Body of pancreas (tissue), 4 donors: ENCODE measurements around the gene ARID1A.
A peak's percentile ranks its signal among the peaks of the same experiment; 100 is the strongest.

ENCODE experiments used
- POLR2A ChIP-seq, 3 donors: fragments of 450-650 bp; IDR thresholded peaks; one replicate each; pipeline ENCODE4 v1.6.1; 2016; ENCODE audit warnings: antibody characterized with exemption in 3 of 3, mild to moderate bottlenecking in 2 of 3
- TF ChIP-seq, protein P1 (sequence below), 7 experiments: fragments of 450-650 bp in 4 of 7; fragments of 200-600 bp in 3 of 7; sonication (generic) in 3 of 7; IDR thresholded peaks; one replicate each; pipeline ENCODE4 v1.5.1; 2016 to 2019; ENCODE audit warnings: antibody characterized with exemption in 7 of 7

DNA sequence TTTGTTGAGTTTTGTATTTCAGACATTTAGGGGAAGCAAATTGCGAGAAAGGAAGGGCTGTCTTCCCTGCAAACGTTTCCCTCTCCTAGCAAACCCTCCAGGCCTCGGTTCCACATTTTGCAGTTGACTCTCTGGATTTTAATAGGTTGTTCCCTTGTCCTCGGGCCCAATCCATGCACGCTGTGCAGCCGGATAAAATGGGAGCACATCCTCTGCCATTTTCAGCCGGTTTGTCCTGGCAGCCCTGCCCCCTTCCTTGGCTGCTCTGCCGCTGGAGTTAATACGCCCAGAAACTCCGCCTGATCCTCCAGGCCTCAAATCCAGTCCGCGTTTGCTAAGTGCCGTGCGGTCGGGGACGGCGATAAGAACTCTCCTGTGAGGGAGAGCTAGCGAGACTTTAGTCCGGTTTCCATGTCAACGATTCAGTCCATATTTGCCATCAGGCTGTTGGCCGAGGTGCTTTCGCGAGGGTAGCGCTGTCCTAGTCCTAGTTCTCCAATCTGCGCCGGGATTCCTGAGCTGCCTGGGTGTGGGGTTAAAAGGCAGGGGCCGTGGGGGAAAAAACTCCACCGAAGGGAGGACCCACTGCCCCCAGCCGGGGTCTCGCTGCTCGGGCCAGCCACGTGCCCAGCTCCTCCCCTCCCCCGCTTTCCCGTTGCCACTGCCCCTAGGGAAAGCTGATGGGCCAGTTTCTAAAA, 2.9 kb upstream of the ARID1A start:
- TF ChIP-seq, protein P1, sequence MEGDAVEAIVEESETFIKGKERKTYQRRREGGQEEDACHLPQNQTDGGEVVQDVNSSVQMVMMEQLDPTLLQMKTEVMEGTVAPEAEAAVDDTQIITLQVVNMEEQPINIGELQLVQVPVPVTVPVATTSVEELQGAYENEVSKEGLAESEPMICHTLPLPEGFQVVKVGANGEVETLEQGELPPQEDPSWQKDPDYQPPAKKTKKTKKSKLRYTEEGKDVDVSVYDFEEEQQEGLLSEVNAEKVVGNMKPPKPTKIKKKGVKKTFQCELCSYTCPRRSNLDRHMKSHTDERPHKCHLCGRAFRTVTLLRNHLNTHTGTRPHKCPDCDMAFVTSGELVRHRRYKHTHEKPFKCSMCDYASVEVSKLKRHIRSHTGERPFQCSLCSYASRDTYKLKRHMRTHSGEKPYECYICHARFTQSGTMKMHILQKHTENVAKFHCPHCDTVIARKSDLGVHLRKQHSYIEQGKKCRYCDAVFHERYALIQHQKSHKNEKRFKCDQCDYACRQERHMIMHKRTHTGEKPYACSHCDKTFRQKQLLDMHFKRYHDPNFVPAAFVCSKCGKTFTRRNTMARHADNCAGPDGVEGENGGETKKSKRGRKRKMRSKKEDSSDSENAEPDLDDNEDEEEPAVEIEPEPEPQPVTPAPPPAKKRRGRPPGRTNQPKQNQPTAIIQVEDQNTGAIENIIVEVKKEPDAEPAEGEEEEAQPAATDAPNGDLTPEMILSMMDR (IDR thresholded peaks at IDR 0.05): no peak
- peak in 2 of 3 donors; percentile 56 to 62 for TF ChIP-seq POLR2A (IDR thresholded peaks at IDR 0.05)
